Activated CD4-positive, CD25-positive, alpha-beta regulatory T cell treated with anti-CD3 and anti-CD28 coated beads, Interleukin-2, amount 50 U/mL, for 24 hours (primary cell): ENCODE results near the gene ILF3.
A peak's percentile ranks its signal among the peaks of the same experiment; 100 is the strongest.

Experiments
- ATAC-seq, 2 donors: fragments of 150-1000 bp; cut with Tn5 transposase; one replicate each; pipeline ENCODE4 v1.10.0; 2021; ENCODE audit warnings: mild to moderate bottlenecking in 1 of 2, moderate library complexity in 1 of 2

The ILF3 gene

GRCh38 chr19:10737722-10738121, 83.6 kb downstream of the ILF3 start:
- ATAC-seq, result peak in 1 of 2 donors; percentile 17

DNA sequence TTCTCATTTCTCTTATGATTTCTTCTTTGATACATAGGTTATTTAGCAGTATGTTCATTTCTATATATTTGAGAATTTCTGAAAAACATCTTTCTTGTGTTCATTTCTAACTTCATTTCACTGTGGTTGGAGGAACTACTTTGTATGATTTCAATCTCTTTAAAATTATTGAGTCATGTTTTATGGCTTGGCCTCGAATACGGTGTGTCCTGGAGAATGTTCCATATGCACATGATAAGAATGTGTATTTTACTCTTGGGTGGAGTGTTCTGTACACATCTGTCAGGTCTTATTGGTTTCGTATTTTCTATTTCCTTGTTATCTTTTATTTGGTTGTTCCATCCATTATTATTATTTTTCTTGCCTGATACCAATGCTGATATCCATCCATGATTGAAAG, 86.7 kb downstream of the ILF3 start:
- no peak for ATAC-seq
